Spleen (tissue), 7 donors: ENCODE measurements around the gene P2RY11.

ENCODE experiments used
- POLR2A ChIP-seq, 3 donors: fragments of 450-650 bp; IDR thresholded peaks; one replicate each; pipeline ENCODE4 v1.5.1; 2017; ENCODE audit warnings: antibody characterized with exemption in 3 of 3, mild to moderate bottlenecking in 1 of 3
- POLR2AphosphoS5 ChIP-seq, 3 donors: sonication (generic); formaldehyde crosslinking; IDR thresholded peaks; one replicate each; pipeline ENCODE4 v1.5.1; 2017; ENCODE audit warnings: antibody characterized with exemption in 3 of 3
- TF ChIP-seq, protein P1 (sequence below), 11 experiments: fragments of 200-600 bp in 7 of 11; fragments of 450-650 bp in 4 of 11; sonication (generic) in 4 of 11; IDR thresholded peaks in 8 of 11; conservative IDR thresholded peaks in 3 of 11; 1 replicate in 7 of 11; 2 replicates in 4 of 11; pipeline versions ENCODE4 v1.4.0 to v1.8.0; 2016 to 2021; ENCODE audit warnings: antibody characterized with exemption in 11 of 11, inconsistent platforms in 4 of 11, mild to moderate bottlenecking in 1 of 11
- donor health status: DM: no; HTN: no; CAD: no; lungs with moderate emphysema.
- donor health status: DM: no; HTN: no; CAD: no.
- donor health status: DM: no; HTN: no; CAD: no.

DNA sequence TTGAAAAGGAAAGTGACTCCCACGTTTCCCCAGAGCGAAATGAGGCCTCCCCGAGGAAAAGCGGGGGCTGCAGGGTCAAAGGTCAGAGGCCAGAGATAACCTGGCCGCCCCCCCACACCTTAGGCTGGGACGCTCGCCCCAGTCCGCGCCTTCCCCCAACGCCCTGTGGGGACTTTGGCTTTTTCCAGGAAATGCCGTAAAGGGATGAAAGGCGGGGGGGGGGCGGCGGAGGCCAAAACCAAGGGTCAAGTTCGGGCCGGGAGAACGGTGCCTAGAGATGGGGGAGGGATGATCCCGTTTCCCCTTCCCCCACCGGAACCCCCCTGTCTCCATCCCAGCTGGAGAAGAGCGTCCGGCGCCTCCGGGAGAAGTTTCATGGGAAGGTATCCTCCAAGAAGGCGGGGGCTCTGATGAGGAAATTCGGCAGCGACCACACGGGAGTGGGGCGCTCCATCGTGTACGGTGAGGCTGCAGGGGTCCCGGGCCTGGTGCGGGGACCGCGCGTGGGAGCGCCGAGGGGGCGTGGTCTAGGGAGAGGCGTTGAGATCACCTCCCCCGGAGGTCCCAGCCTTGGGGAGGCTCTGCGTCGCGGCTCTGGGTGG, 24.8 kb upstream of the P2RY11 start:
- TF ChIP-seq, protein P1, sequence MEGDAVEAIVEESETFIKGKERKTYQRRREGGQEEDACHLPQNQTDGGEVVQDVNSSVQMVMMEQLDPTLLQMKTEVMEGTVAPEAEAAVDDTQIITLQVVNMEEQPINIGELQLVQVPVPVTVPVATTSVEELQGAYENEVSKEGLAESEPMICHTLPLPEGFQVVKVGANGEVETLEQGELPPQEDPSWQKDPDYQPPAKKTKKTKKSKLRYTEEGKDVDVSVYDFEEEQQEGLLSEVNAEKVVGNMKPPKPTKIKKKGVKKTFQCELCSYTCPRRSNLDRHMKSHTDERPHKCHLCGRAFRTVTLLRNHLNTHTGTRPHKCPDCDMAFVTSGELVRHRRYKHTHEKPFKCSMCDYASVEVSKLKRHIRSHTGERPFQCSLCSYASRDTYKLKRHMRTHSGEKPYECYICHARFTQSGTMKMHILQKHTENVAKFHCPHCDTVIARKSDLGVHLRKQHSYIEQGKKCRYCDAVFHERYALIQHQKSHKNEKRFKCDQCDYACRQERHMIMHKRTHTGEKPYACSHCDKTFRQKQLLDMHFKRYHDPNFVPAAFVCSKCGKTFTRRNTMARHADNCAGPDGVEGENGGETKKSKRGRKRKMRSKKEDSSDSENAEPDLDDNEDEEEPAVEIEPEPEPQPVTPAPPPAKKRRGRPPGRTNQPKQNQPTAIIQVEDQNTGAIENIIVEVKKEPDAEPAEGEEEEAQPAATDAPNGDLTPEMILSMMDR (IDR thresholded peaks at IDR 0.05 in 8 of 11, conservative IDR thresholded peaks at IDR 0.05 in 3 of 11), result no peak
- TF ChIP-seq POLR2AphosphoS5 (IDR thresholded peaks at IDR 0.05) (no peak), POLR2A (IDR thresholded peaks at IDR 0.05) (no peak)
